Measurements from ENCODE around the gene PPFIA2.

Gene PPFIA2

DNA sequence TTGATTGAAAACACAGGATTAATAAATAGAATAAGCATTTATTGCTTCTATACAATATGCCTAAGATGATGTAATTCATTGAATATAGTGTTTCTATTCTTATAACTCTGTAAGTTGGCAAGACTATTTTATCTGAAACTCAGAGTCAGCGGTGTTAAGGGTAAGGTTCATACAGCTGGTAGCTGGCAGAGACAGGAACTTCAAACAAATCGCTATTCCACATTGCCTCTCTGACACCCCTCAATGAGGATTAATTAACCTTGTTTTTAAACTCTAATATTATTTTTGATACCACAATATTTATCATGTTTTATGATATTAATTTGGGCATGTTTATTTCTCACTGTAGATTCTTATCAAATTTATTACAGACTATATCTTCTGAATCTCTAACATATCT is 357.9 kb downstream of the PPFIA2 start:
- no peak overlapping the region for H3K4me3 ChIP-seq (ENCODE audit: low read depth, low read length, poor library complexity, severe bottlenecking)
- no peak for TF ChIP-seq EZH2 (IDR thresholded peaks at IDR 0.05; ENCODE audit: borderline replicate concordance, low read length)
- TF ChIP-seq, protein P1, sequence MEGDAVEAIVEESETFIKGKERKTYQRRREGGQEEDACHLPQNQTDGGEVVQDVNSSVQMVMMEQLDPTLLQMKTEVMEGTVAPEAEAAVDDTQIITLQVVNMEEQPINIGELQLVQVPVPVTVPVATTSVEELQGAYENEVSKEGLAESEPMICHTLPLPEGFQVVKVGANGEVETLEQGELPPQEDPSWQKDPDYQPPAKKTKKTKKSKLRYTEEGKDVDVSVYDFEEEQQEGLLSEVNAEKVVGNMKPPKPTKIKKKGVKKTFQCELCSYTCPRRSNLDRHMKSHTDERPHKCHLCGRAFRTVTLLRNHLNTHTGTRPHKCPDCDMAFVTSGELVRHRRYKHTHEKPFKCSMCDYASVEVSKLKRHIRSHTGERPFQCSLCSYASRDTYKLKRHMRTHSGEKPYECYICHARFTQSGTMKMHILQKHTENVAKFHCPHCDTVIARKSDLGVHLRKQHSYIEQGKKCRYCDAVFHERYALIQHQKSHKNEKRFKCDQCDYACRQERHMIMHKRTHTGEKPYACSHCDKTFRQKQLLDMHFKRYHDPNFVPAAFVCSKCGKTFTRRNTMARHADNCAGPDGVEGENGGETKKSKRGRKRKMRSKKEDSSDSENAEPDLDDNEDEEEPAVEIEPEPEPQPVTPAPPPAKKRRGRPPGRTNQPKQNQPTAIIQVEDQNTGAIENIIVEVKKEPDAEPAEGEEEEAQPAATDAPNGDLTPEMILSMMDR (IDR thresholded peaks at IDR 0.05; ENCODE audit: low read length): no peak
- no peaks in the 10 kb centered on the region for H4K20me1 ChIP-seq (ENCODE audit: insufficient read depth, low read length)
- no peak overlapping the region for H3K27ac ChIP-seq (ENCODE audit: low read depth, low read length, poor library complexity, severe bottlenecking)
- no peaks in the 10 kb centered on the region for H3K27me3 ChIP-seq (ENCODE audit: insufficient read depth, low read length)
- H3K4me2 ChIP-seq (ENCODE audit: low read length): no peak overlapping the region
- no peaks in the 10 kb centered on the region for H3K9me3 ChIP-seq (ENCODE audit: low read length)
- H3K79me2 ChIP-seq (ENCODE audit: insufficient read depth, low read length): no peaks in the 10 kb centered on the region
- H3K4me1 ChIP-seq (ENCODE audit: insufficient read depth, low read length, severe bottlenecking): no peaks in the 10 kb centered on the region
- no peak overlapping the region for H3K9ac ChIP-seq (ENCODE audit: low read length)
- no peaks in the 10 kb centered on the region for H3K36me3 ChIP-seq (ENCODE audit: insufficient read depth, low read length)
- no peaks in the 10 kb centered on the region for H3F3A ChIP-seq (ENCODE audit: insufficient read depth, low read length)
- no peak overlapping the region for H2AFZ ChIP-seq (ENCODE audit: low read length)
- no peaks in the 10 kb centered on the region for H3K9me2 ChIP-seq (ENCODE audit: low read depth, low read length)

- Histone ChIP-seq H3K27ac (ENCODE audit: low read depth, low read length, poor library complexity, severe bottlenecking) (no peak overlapping the region), H3K36me3 (ENCODE audit: insufficient read depth, low read length) (no peaks in the 10 kb centered on the region)
Measured at GRCh38 chr12:81400024-81400423, 359.1 kb downstream of the PPFIA2 start.

GRCh38 chr12:81395431-81395830 is 363.7 kb downstream of the PPFIA2 start:
- Histone ChIP-seq H3K79me2 (ENCODE audit: insufficient read depth, low read length) (no peaks in the 10 kb centered on the region), H3K27ac (ENCODE audit: low read depth, low read length, poor library complexity, severe bottlenecking) (no peak overlapping the region), H3K27me3 (ENCODE audit: insufficient read depth, low read length) (no peaks in the 10 kb centered on the region), H3K4me2 (ENCODE audit: low read length) (no peak overlapping the region), H3K9me3 (ENCODE audit: low read length) (no peaks in the 10 kb centered on the region), H3K36me3 (ENCODE audit: insufficient read depth, low read length) (no peaks in the 10 kb centered on the region), H4K20me1 (ENCODE audit: insufficient read depth, low read length) (no peaks in the 10 kb centered on the region), H3K9me2 (ENCODE audit: low read depth, low read length) (no peaks in the 10 kb centered on the region), H3K9ac (ENCODE audit: low read length) (no peak overlapping the region), H3F3A (ENCODE audit: insufficient read depth, low read length) (no peaks in the 10 kb centered on the region), H3K4me3 (ENCODE audit: low read depth, low read length, poor library complexity, severe bottlenecking) (no peak overlapping the region), H3K4me1 (ENCODE audit: insufficient read depth, low read length, severe bottlenecking) (no peaks in the 10 kb centered on the region), H2AFZ (ENCODE audit: low read length) (no peak overlapping the region)
- TF ChIP-seq EZH2 (IDR thresholded peaks at IDR 0.05; ENCODE audit: borderline replicate concordance, low read length): no peak
- TF ChIP-seq, protein P1 (IDR thresholded peaks at IDR 0.05; ENCODE audit: low read length): no peak

More at GRCh38 chr12:81400024-81400423, 359.1 kb downstream of the PPFIA2 start:
- Histone ChIP-seq H3K27me3 (ENCODE audit: insufficient read depth, low read length) (no peaks in the 10 kb centered on the region), H2AFZ (ENCODE audit: low read length) (no peak overlapping the region), H3K4me3 (ENCODE audit: low read depth, low read length, poor library complexity, severe bottlenecking) (no peak overlapping the region), H3K79me2 (ENCODE audit: insufficient read depth, low read length) (no peaks in the 10 kb centered on the region), H3F3A (ENCODE audit: insufficient read depth, low read length) (no peaks in the 10 kb centered on the region), H4K20me1 (ENCODE audit: insufficient read depth, low read length) (no peaks in the 10 kb centered on the region), H3K9me3 (ENCODE audit: low read length) (no peaks in the 10 kb centered on the region), H3K9ac (ENCODE audit: low read length) (no peak overlapping the region), H3K9me2 (ENCODE audit: low read depth, low read length) (no peaks in the 10 kb centered on the region), H3K4me2 (ENCODE audit: low read length) (no peak overlapping the region), H3K4me1 (ENCODE audit: insufficient read depth, low read length, severe bottlenecking) (no peaks in the 10 kb centered on the region)
- TF ChIP-seq EZH2 (IDR thresholded peaks at IDR 0.05; ENCODE audit: borderline replicate concordance, low read length): no peak
- TF ChIP-seq, protein P1 (IDR thresholded peaks at IDR 0.05; ENCODE audit: low read length): no peak
